B cell (primary cell): ENCODE data around the gene PRSS38.

ENCODE experiments used
- EZH2 ChIP-seq: IDR thresholded peaks from 2 replicates; pipeline ENCODE4 v1.6.1; 2012; ENCODE audit warnings: borderline replicate concordance, low read depth, mild to moderate bottlenecking, moderate library complexity, low read length; ENCODE audit not compliant: insufficient read depth, poor library complexity, severe bottlenecking
- TF ChIP-seq, protein P1 (sequence below): fragments of 200-600 bp; IDR thresholded peaks from one replicate; pipeline ENCODE4 v1.8.0; 2022; ENCODE audit warnings: antibody characterized with exemption, mild to moderate bottlenecking

DNA sequence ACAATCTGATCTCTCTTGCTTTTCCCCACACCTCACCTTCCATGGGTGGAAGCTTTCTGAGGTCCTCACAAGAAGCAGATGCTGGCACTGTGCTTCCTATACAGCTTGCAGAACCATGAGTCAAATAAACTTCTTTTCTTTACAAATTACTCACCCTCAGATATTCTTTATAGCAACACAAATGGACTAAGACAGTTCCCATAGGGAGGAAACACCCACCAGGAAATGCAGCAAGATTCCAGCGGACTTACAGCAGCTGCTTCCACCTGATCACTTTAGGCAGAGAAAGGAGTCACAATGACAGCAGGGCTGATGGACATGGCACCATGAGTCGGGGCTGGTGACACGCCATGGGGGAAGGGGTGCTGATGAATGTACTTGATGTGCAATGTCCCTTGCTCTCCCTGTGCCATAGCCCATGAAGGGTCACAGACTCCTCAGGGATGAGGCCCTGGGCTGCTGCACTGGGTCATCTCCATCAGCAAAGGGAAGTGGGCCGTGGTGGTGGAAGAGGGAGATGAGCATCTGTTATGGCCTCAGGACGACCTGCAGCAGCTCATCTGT is 53.9 kb downstream of the PRSS38 start:
- TF ChIP-seq, protein P1, sequence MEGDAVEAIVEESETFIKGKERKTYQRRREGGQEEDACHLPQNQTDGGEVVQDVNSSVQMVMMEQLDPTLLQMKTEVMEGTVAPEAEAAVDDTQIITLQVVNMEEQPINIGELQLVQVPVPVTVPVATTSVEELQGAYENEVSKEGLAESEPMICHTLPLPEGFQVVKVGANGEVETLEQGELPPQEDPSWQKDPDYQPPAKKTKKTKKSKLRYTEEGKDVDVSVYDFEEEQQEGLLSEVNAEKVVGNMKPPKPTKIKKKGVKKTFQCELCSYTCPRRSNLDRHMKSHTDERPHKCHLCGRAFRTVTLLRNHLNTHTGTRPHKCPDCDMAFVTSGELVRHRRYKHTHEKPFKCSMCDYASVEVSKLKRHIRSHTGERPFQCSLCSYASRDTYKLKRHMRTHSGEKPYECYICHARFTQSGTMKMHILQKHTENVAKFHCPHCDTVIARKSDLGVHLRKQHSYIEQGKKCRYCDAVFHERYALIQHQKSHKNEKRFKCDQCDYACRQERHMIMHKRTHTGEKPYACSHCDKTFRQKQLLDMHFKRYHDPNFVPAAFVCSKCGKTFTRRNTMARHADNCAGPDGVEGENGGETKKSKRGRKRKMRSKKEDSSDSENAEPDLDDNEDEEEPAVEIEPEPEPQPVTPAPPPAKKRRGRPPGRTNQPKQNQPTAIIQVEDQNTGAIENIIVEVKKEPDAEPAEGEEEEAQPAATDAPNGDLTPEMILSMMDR: no peak
- no peak for TF ChIP-seq EZH2
